Aorta (tissue), 5 donors: Measurements from ENCODE around the gene PHACTR1. TPM values are rescaled to one million over a fixed set of nuclear protein-coding genes. Genes with fewer than 3 reads are reported as not detected.

Source experiments
- ATAC-seq: fragments of 200-7000 bp; cut with Tn5 transposase; one replicate; pipeline ENCODE4 v1.9.1; 2022; ENCODE audit warnings: moderate library complexity; ENCODE audit not compliant: low FRiP score
- DNase-seq, 2 donors: peaks; one replicate each; pipeline ENCODE4 v3.0.0-alpha.2; 2020
- H3K27ac ChIP-seq, 2 donors: one replicate each; pipeline ENCODE4 v1.5.1; 2013; ENCODE audit warnings: low read length in 2 of 2, mild to moderate bottlenecking in 2 of 2, moderate library complexity in 2 of 2, control low read depth in 1 of 2, inconsistent platforms in 1 of 2, low read depth in 1 of 2
- H3K27me3 ChIP-seq, 2 donors: one replicate each; pipeline ENCODE4 v1.6.1; 2013; ENCODE audit warnings: control low read depth in 1 of 2, low read length in 1 of 2, mild to moderate bottlenecking in 1 of 2, moderate library complexity in 1 of 2; ENCODE audit not compliant: insufficient read depth in 2 of 2, control insufficient read depth in 1 of 2
- H3K36me3 ChIP-seq, 2 donors: one replicate each; pipeline ENCODE4 v1.6.1; 2013; ENCODE audit warnings: control low read depth in 1 of 2, low read length in 1 of 2, mild to moderate bottlenecking in 1 of 2; ENCODE audit not compliant: insufficient read depth in 2 of 2, control insufficient read depth in 1 of 2
- H3K4me1 ChIP-seq, 2 donors: one replicate each; pipeline ENCODE4 v1.6.1; 2013; ENCODE audit warnings: low read length in 2 of 2, control low read depth in 1 of 2, mild to moderate bottlenecking in 1 of 2, moderate library complexity in 1 of 2; ENCODE audit not compliant: insufficient read depth in 2 of 2, control insufficient read depth in 1 of 2
- H3K4me3 ChIP-seq, 2 donors: one replicate each; pipeline ENCODE4 v1.5.1; 2013; ENCODE audit warnings: low read length in 2 of 2, control low read depth in 1 of 2, mild to moderate bottlenecking in 1 of 2
- H3K9me3 ChIP-seq: one replicate; pipeline ENCODE4 v1.6.1; 2013; ENCODE audit warnings: mild to moderate bottlenecking, low read length; ENCODE audit not compliant: control insufficient read depth
- WGBS, 2 donors: extraction: QIAGEN DNeasy Blood & Tissue Kit; methylation state at CpG; one replicate each; pipeline ENCODE4 v1.1.7; 2013; 5-methylcytosine and 5-hydroxymethylcytosine counted together
- intact Hi-C, 2 donors: fragments of 100-400 bp; cut with DNase I; formaldehyde crosslinking; loops; one replicate each; pipeline versions ENCODE4 v1.14.2 to v1.15.0; 2022
- polyA plus RNA-seq, 2 donors: library from polyadenylated mRNA; stranded (reverse); fragments of 200-250 nt; gene quantifications; one replicate each; pipeline ENCODE4 v1.2.3, GENCODE V29; 2013
- total RNA-seq, 2 donors: library from RNA; stranded (reverse); fragmentation: NEBNext Ultra II Directional; extraction: Animal tissue kit (Norgen Biotek cat#: 25700); gene quantifications; one replicate each; pipeline ENCODE4 v1.2.1, GENCODE V29; 2021
- donor health status: healthy with polysubstance abuse.
- donor health status: Bipolar disorder and iron deficiency.
- donor health status: DM: no; HTN: no; CAD: no.
- donor health status: DM: no; HTN: no; CAD: no.
- donor health status: DM: yes; HTN: yes; CAD: no.

Gene PHACTR1
- total and polyA plus RNA-seq, 4 donors, result 3.2 to 89.4 (median 20.1) TPM

DNA sequence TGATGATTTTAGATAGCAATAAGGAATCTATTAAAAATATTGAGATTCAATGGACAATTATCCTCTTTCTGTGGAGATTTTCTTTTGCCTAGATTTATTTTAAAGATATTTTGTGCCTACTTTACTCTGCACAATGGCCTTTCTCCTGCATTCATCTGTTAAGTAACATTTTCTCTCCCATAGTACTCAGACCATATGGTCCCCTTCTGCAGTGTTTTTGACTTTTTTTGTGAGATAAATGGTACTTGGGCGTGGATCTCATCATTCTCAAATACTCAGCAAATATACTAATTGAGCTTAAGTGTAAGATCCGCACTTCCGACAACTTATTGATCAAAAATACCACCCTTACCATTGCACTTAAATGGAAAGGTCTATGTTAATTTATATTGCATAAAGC lies 55.8 kb downstream of the PHACTR1 start:
- intact Hi-C loops, result no loop called here
- WGBS, 2 donors, result 80 to 83% methylated on average over 3 of the region's 3 CpGs
- no peaks in the 10 kb centered on the region for H3K4me1 ChIP-seq
- H3K27me3 ChIP-seq, result peaks cover 0 to 3% of the 10 kb centered on the region in 2 donors
- no peak overlapping the region for H3K27ac ChIP-seq
- peaks cover 1% of the 10 kb centered on the region for H3K9me3 ChIP-seq
- no peak overlapping the region for H3K4me3 ChIP-seq
- H3K36me3 ChIP-seq, result no peaks in the 10 kb centered on the region
- no peak for ATAC-seq
- no peak for DNase-seq

DNA sequence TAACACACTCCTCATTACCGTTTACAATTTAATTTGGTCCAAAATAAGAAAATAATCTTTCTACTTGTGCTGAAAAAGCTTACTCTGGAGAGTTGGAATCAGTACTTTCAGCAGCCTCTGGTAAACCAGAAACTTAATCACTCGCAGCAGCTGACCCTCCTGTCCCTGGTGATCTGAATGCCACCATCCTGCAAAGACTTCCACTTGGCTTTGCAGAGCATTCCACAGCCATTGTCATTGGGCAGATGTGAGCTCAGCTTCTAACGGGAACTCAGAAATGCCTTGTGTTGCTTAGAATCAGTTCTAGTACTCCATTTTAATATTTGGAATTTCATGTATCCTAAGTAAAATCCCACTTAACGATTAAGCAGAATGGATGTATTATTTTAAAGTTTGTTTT lies 59.7 kb downstream of the PHACTR1 start:
- Histone ChIP-seq H3K27me3 (no peaks in the 10 kb centered on the region), H3K9me3 (no peaks in the 10 kb centered on the region), H3K36me3 (no peaks in the 10 kb centered on the region), H3K27ac (no peak overlapping the region), H3K4me3 (no peak overlapping the region), H3K4me1 (no peaks in the 10 kb centered on the region)
- intact Hi-C loops, result no loop called here
- WGBS, 2 donors, result 58 to 61% methylated on average over 4 of the region's 4 CpGs
- DNase-seq (no peak), ATAC-seq (no peak)

DNA sequence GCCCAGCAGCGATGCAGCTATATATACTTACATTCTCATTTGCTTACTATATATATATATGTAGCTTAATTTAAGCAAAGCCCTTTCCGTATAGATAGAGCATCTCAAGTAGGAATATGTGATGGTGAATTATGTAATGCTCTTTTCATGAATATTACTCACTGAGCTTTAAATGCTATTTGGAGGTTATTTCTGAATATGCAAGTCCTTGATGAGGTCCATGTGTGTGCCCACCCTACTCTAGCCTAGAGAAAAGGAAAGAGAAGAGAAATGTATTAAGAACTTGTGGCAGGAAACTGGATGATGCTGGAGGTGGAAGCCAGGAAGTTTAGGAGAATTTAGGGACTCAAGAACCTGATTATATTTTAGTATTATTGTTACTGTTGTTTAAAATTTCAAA lies 63.2 kb downstream of the PHACTR1 start:
- intact Hi-C loops, result no loop called here
- WGBS, 2 donors, result 63 to 77% methylated on average over 2 of the region's 2 CpGs
- Histone ChIP-seq H3K9me3 (no peaks in the 10 kb centered on the region), H3K4me1 (no peaks in the 10 kb centered on the region), H3K36me3 (no peaks in the 10 kb centered on the region), H3K27me3 (no peaks in the 10 kb centered on the region), H3K4me3 (no peak overlapping the region), H3K27ac (no peak overlapping the region)
- no peak for ATAC-seq
- no peak for DNase-seq

DNA sequence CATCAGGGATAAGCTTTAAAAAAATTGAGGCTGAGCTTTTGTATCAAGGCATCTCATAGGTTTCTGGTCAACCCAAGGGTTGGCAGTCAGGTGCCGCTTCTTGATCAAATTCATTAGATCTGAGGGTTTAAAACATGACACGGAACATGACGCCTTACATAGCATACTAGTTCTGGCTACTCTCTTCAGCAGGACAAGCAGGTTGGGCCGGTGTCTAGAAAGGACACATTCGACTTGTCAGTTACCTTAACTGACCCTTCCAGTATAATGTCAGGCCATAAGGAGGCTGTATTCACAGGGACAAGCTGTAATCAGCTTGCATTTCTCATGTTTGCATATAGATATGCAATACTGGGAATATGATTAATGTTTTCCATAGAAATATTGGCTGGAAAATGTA lies 65.6 kb downstream of the PHACTR1 start:
- Histone ChIP-seq H3K9me3 (no peaks in the 10 kb centered on the region), H3K27ac (no peak overlapping the region), H3K36me3 (no peaks in the 10 kb centered on the region), H3K27me3 (no peaks in the 10 kb centered on the region), H3K4me1 (no peaks in the 10 kb centered on the region), H3K4me3 (no peak overlapping the region)
- DNase-seq, result no peak
- intact Hi-C loops, result no loop called here
- WGBS, 2 donors, result 92 to 94% methylated on average over 5 of the region's 5 CpGs
- ATAC-seq, result no peak

DNA sequence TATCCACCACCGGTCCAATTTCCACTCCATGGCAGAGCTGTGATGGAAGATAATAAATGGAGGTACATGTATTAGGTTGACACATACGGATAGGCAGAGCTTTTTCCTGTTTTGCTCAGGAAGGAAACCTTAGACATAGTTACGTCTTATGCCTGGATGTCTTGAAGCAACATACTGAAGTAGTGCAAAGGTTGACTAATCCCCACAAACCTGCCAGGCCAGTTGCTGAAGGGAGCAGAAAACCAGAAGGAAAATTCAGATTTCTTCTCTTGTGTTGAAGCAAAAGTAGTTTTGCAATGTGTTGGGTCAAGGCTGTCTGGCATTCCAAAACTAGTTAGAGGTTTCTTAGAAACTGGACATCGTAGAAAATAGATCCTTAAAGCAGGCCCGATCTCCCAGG lies 68.7 kb downstream of the PHACTR1 start:
- H3K4me1 ChIP-seq, result no peaks in the 10 kb centered on the region
- H3K9me3 ChIP-seq, result no peaks in the 10 kb centered on the region
- 91% methylated on average over 5 of the region's 5 CpGs for WGBS, 2 donors
- no peaks in the 10 kb centered on the region for H3K27me3 ChIP-seq
- H3K4me3 ChIP-seq, result no peak overlapping the region
- H3K27ac ChIP-seq, result no peak overlapping the region
- DNase-seq (no peak), ATAC-seq (no peak)
- intact Hi-C loops, result no loop called here
- H3K36me3 ChIP-seq, result no peaks in the 10 kb centered on the region

DNA sequence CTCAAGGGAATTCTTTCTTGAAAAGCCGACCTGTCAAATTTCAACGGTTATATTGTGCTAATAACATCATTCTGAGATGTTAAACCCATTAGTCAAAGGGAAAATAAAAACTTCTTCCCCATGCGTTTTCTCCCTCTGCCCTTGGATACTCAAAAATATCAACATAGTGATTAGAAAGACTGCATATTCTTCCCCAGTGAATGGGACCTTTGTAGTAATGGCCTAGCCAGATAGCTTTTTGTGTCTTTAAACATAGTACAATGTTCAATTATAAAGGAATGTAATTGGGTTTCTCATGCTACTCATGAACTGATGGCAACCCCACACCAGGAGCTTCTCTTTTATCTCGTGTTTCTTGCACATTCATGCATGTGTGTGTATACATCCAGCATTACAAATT lies 69.4 kb downstream of the PHACTR1 start:
- Histone ChIP-seq H3K27me3 (no peaks in the 10 kb centered on the region), H3K4me1 (no peaks in the 10 kb centered on the region), H3K27ac (no peak overlapping the region), H3K4me3 (no peak overlapping the region), H3K9me3 (no peaks in the 10 kb centered on the region), H3K36me3 (no peaks in the 10 kb centered on the region)
- no peak for ATAC-seq
- WGBS, 2 donors, result 65% methylated on average over 4 of the region's 4 CpGs
- intact Hi-C loops, result no loop called here
- no peak for DNase-seq

DNA sequence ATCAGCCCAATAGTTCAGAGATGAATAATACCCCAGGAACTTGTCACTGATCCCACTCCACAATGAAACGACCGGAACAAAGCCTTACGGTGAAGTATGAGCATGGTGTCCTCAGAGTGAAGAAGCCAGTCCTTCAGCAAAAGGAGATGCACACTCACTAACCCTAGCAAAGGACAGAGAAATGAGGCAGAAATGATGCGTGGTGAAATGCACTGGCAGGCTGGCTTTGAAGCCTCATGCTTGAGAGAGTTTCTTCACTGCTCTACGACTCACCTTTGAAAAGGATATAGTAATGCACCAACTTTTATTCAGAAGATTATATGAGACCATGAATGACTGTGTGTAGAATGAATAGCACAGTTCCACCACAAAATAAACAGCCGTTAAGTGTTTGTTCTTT lies 74.8 kb downstream of the PHACTR1 start:
- peaks cover 3% of the 10 kb centered on the region for H3K9me3 ChIP-seq
- H3K4me3 ChIP-seq, result no peak overlapping the region
- H3K36me3 ChIP-seq, result no peaks in the 10 kb centered on the region
- H3K27ac ChIP-seq, result no peak overlapping the region
- DNase-seq (no peak), ATAC-seq (no peak)
- 80 to 90% methylated on average over 6 of the region's 6 CpGs for WGBS, 2 donors
- H3K4me1 ChIP-seq, result no peaks in the 10 kb centered on the region
- H3K27me3 ChIP-seq, result no peaks in the 10 kb centered on the region
- intact Hi-C loops, result no loop called here

DNA sequence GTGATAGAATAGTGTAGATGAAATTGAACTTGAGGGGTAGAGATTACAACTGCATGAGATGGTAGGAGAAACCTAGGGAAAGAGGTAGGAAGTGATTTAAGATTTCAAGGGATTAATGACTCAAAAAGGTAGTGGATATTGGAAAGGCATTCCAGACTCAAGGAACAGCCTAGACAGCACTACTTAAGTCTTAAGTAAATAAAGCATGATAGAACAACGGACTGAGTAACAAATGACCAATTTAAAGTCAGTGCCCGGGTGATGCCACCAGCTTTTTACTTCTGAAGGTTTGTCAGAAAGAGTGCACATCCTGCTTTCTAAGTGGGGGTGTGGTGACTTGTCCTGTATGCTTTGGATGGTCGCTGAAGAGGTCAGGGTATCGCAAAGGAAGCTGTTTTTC lies 81.8 kb downstream of the PHACTR1 start:
- ATAC-seq (no peak), DNase-seq (no peak)
- Histone ChIP-seq H3K4me1 (no peaks in the 10 kb centered on the region), H3K36me3 (no peaks in the 10 kb centered on the region), H3K9me3 (peaks cover 1% of the 10 kb centered on the region), H3K27me3 (no peaks in the 10 kb centered on the region), H3K27ac (no peak overlapping the region), H3K4me3 (no peak overlapping the region)
- WGBS, 2 donors, result 75 to 76% methylated on average over 4 of the region's 4 CpGs
- intact Hi-C loops, result no loop called here

DNA sequence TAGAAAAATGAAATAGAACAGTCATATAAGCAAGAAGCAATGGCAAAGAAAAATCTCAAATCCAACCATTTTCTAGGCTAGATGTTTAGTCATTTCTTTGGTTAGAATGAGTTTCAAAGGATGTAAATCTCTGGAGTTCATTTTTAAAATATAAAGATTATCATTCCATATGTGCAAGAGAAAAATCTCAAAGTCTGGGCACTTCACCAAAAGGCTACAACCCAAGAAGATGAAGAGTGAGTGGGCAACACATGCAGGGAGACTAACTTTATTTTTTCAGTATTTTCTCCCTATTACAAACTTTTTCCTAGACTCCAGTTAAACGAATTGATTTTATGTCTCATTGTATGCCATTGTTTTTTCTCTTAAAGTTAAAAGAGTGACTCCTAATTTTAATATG lies 83.6 kb downstream of the PHACTR1 start:
- Histone ChIP-seq H3K9me3 (no peaks in the 10 kb centered on the region), H3K4me1 (no peaks in the 10 kb centered on the region), H3K36me3 (no peaks in the 10 kb centered on the region), H3K27ac (no peak overlapping the region), H3K4me3 (no peak overlapping the region), H3K27me3 (no peaks in the 10 kb centered on the region)
- ATAC-seq, result no peak
- intact Hi-C loops, result no loop called here
- no peak for DNase-seq
- 48 to 51% methylated on average over 1 of the region's 1 CpG for WGBS, 2 donors
